ENCODE measurements around the gene OR10H5.
"Not testable (repeated sequence)": the region's sequence is repeated elsewhere in the genome, so short reads cannot be mapped to it uniquely, and the experiment has no call there.

OR10H5 gene

DNA sequence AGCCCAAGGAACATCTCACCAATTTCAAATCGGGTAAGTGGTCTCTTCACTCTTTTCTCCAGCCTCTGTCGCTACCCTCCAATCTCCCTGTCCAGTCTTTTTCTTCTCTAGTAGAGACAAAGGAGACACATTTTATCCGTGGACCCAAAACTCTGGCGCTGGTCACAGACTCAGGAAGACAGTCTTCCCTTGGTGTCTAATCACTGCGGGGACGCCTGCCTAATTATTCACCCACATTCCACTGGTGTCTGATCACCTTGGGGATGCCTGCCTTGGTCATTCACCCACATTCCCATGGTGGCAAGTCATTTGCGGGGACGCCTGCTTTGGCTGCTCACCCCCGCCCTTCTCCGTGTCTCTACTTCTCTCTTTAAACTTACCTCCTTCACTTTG is 41.8 kb downstream of the OR10H5 start (continued):
- TF ChIP-seq, protein P1, sequence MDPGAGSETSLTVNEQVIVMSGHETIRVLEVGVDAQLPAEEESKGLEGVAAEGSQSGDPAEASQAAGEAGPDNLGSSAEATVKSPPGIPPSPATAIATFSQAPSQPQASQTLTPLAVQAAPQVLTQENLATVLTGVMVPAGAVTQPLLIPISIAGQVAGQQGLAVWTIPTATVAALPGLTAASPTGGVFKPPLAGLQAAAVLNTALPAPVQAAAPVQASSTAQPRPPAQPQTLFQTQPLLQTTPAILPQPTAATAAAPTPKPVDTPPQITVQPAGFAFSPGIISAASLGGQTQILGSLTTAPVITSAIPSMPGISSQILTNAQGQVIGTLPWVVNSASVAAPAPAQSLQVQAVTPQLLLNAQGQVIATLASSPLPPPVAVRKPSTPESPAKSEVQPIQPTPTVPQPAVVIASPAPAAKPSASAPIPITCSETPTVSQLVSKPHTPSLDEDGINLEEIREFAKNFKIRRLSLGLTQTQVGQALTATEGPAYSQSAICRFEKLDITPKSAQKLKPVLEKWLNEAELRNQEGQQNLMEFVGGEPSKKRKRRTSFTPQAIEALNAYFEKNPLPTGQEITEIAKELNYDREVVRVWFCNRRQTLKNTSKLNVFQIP (CRISPR knock-in tag; IDR thresholded peaks at IDR 0.05; ENCODE audit: borderline replicate concordance, low read depth): no peak
- TF ChIP-seq SNAI2 (CRISPR knock-in tag; IDR thresholded peaks at IDR 0.05): no peak

- TF ChIP-seq CSRNP3 (CRISPR knock-in tag; IDR thresholded peaks at IDR 0.05) (no peak), BACH2 (CRISPR knock-in tag; IDR thresholded peaks at IDR 0.05; ENCODE audit: borderline replicate concordance) (no peak), TOX (CRISPR knock-in tag; IDR thresholded peaks at IDR 0.05; ENCODE audit: borderline replicate concordance) (no peak), CSDC2 (CRISPR knock-in tag; IDR thresholded peaks at IDR 0.05) (no peak), ESRRG (CRISPR knock-in tag; IDR thresholded peaks at IDR 0.05) (no peak), ZNF70 (CRISPR knock-in tag; IDR thresholded peaks at IDR 0.05) (no peak), PPARA (CRISPR knock-in tag; IDR thresholded peaks at IDR 0.05; ENCODE audit: borderline replicate concordance) (no peak), TCF4 (CRISPR knock-in tag; IDR thresholded peaks at IDR 0.05; ENCODE audit: borderline replicate concordance) (no peak), OSR1 (CRISPR knock-in tag; IDR thresholded peaks at IDR 0.05) (no peak), ZFP30 (CRISPR knock-in tag; IDR thresholded peaks at IDR 0.05) (no peak), SNAI2 (CRISPR knock-in tag; IDR thresholded peaks at IDR 0.05) (no peak), ISL1 (CRISPR knock-in tag; IDR thresholded peaks at IDR 0.05) (no peak), RARB (CRISPR knock-in tag; IDR thresholded peaks at IDR 0.05) (no peak), ZNF8 (CRISPR knock-in tag; IDR thresholded peaks at IDR 0.05) (no peak), ZFP3 (CRISPR knock-in tag; IDR thresholded peaks at IDR 0.05) (no peak)
- TF ChIP-seq, protein P1 (CRISPR knock-in tag; IDR thresholded peaks at IDR 0.05; ENCODE audit: borderline replicate concordance, low read depth): no peak
- no peak for ATAC-seq
Measured at GRCh38 chr19:15829786-15830185, 42.3 kb downstream of the OR10H5 start.

DNA sequence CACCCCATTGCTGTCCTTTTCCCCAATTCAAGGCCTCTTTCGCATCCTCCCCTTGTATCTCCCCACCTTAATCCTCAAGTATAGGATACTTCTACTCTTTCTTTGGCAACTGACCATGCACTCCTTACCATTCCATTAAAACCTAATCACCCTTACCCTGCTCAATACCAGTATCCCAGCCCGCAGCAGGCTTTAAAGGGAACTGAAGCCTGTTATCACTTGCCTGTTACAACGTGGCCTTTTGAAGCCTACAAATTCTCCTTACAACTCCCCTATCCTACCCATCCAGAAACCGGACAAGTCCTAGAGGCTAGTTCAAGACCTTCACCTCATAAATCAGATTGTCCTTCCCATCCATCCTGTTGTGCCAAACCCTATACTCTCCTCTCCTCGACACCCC is 44.2 kb downstream of the OR10H5 start:
- ATAC-seq: no peak
- TF ChIP-seq, protein P2, sequence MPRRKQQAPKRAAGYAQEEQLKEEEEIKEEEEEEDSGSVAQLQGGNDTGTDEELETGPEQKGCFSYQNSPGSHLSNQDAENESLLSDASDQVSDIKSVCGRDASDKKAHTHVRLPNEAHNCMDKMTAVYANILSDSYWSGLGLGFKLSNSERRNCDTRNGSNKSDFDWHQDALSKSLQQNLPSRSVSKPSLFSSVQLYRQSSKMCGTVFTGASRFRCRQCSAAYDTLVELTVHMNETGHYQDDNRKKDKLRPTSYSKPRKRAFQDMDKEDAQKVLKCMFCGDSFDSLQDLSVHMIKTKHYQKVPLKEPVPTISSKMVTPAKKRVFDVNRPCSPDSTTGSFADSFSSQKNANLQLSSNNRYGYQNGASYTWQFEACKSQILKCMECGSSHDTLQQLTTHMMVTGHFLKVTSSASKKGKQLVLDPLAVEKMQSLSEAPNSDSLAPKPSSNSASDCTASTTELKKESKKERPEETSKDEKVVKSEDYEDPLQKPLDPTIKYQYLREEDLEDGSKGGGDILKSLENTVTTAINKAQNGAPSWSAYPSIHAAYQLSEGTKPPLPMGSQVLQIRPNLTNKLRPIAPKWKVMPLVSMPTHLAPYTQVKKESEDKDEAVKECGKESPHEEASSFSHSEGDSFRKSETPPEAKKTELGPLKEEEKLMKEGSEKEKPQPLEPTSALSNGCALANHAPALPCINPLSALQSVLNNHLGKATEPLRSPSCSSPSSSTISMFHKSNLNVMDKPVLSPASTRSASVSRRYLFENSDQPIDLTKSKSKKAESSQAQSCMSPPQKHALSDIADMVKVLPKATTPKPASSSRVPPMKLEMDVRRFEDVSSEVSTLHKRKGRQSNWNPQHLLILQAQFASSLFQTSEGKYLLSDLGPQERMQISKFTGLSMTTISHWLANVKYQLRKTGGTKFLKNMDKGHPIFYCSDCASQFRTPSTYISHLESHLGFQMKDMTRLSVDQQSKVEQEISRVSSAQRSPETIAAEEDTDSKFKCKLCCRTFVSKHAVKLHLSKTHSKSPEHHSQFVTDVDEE (CRISPR knock-in tag; IDR thresholded peaks at IDR 0.05): no peak
- no peak for TF ChIP-seq PATZ1 (CRISPR knock-in tag; IDR thresholded peaks at IDR 0.05; ENCODE audit: borderline replicate concordance)
- no peak for TF ChIP-seq GLIS3 (CRISPR knock-in tag; IDR thresholded peaks at IDR 0.05)
- no peak for TF ChIP-seq BACH2 (CRISPR knock-in tag; IDR thresholded peaks at IDR 0.05; ENCODE audit: borderline replicate concordance)
- no peak for TF ChIP-seq SNAI2 (CRISPR knock-in tag; IDR thresholded peaks at IDR 0.05)
- no peak for TF ChIP-seq ZNF565 (CRISPR knock-in tag; conservative IDR thresholded peaks at IDR 0.05; ENCODE audit: low read depth)
- TF ChIP-seq ZNF8 (CRISPR knock-in tag; IDR thresholded peaks at IDR 0.05): no peak
- TF ChIP-seq TOX (CRISPR knock-in tag; IDR thresholded peaks at IDR 0.05; ENCODE audit: borderline replicate concordance): no peak
- TF ChIP-seq ISL1 (CRISPR knock-in tag; IDR thresholded peaks at IDR 0.05): no peak

DNA sequence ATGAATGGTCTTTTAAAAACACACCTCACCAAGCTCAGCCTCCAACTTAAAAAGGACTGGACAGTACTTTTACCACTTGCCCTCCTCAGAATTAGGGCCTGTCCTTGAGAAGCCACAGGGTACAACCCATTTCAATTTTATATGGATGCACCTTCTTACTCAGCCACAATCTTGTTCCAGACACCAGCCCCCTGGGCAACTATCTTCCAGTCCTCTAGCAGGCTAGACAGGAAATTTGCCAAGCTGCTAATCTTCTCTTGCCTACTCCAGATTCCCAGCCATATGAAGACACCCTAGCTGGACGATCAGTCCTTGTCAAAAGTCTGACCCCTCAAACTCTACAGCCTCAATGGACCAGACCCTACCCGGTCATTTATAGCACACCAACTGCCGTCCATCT is 46.8 kb downstream of the OR10H5 start:
- ATAC-seq: not testable (repeated sequence)

DNA sequence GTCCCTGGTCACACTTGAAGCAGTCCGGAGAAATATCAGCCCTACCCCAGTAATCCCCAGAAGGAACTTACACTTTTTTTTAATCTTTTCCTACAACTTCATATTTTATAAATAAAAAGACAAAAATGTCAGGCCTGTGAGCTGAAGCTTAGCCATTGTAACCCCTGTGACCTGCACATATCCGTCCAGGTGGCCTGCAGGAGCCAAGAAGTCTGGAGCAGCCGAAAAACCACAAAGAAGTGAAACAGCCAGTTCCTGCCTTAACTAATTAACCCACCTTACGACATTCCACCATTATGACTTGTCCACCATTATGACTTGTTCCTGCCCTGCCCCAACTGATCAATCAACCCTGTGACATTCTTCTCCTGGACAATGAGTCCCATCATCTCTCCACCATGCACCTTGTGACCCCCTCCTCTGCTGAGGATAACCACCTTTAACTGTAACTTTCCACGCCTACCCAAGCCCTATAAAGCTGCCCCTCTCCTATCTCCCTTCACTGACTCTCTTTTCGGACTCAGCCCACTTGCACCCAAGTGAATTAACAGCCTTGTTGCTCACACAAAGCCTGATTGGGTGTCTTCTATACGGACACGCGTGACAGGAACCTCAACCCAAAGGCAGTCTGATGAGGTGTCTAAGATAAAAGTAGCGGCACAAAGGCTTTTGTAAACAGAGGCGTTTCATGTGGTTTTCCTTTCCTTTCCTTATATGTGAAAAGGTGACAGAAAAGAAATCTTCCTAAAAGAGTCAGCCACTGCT is 48.3 kb downstream of the OR10H5 start:
- ATAC-seq: not testable (repeated sequence)
